Ishikawa (cell line): Measurements from ENCODE around the gene CYBC1.

Experiments used
- EGR1 ChIP-seq: IDR thresholded peaks from 2 replicates; pipeline ENCODE4 v1.6.1; 2012
- EP300 ChIP-seq: IDR thresholded peaks from 2 replicates; pipeline ENCODE4 v1.6.1; 2012; ENCODE audit warnings: borderline replicate concordance
- MAX ChIP-seq: IDR thresholded peaks from 2 replicates; pipeline ENCODE4 v1.6.1; 2012

GRCh38 chr17:82440469-82440981 lies 10.0 kb downstream of the CYBC1 start:
- TF ChIP-seq EP300: no peak
- TF ChIP-seq EGR1: no peak
- TF ChIP-seq MAX: no peak
